Osteoblast (primary cell): ENCODE measurements around the gene BTNL9. TPM values are rescaled to one million over a fixed set of nuclear protein-coding genes. Genes with fewer than 3 reads are reported as not detected.

Source experiments
- DNase-seq: peaks from one replicate; pipeline ENCODE4 v3.0.0; 2011; ENCODE audit warnings: low spot score, mixed read lengths; ENCODE audit not compliant: insufficient read length; ENCODE audit errors: missing footprints
- H2AFZ ChIP-seq: 2 replicates; pipeline ENCODE4 v1.6.0; 2011; ENCODE audit warnings: mild to moderate bottlenecking, low read length
- H3K27ac ChIP-seq: 2 replicates; pipeline ENCODE4 v1.5.1; 2011; ENCODE audit warnings: mild to moderate bottlenecking, low read depth, low read length, moderate library complexity
- H3K27me3 ChIP-seq: 2 replicates; pipeline ENCODE4 v1.6.0; 2012; ENCODE audit warnings: mild to moderate bottlenecking, control low read depth, inconsistent platforms, low read length, moderate library complexity; ENCODE audit not compliant: insufficient read depth
- H3K36me3 ChIP-seq: 2 replicates; pipeline ENCODE4 v1.5.1; 2011; ENCODE audit warnings: mild to moderate bottlenecking, low read length, control low read depth, moderate library complexity; ENCODE audit not compliant: insufficient read depth
- H3K4me1 ChIP-seq: 2 replicates; pipeline ENCODE4 v1.5.1; 2011; ENCODE audit warnings: mild to moderate bottlenecking, low read length, control low read depth, moderate library complexity; ENCODE audit not compliant: insufficient read depth
- H3K4me2 ChIP-seq: 2 replicates; pipeline ENCODE4 v1.6.0; 2011; ENCODE audit warnings: mild to moderate bottlenecking, low read length; ENCODE audit not compliant: insufficient read depth
- H3K4me3 ChIP-seq: fragments of 200-600 bp; sonication (generic); 3 replicates; pipeline ENCODE4 v1.5.1; 2012; ENCODE audit warnings: mild to moderate bottlenecking, low read length, inconsistent platforms; ENCODE audit not compliant: insufficient read depth
- H3K79me2 ChIP-seq: 2 replicates; pipeline ENCODE4 v1.6.0; 2012; ENCODE audit warnings: mild to moderate bottlenecking, low read length, control low read depth, inconsistent platforms; ENCODE audit not compliant: insufficient read depth
- H3K9me3 ChIP-seq: 2 replicates; pipeline ENCODE4 v1.5.1; 2011; ENCODE audit warnings: low read depth, low read length, control low read depth
- H4K20me1 ChIP-seq: 2 replicates; pipeline ENCODE4 v1.6.0; 2012; ENCODE audit warnings: mild to moderate bottlenecking, low read length, control low read depth; ENCODE audit not compliant: insufficient read depth
- CTCF ChIP-seq: IDR thresholded peaks from 2 replicates; pipeline ENCODE4 v1.5.1; 2011; ENCODE audit warnings: mild to moderate bottlenecking, low read depth, low read length, moderate library complexity; ENCODE audit errors: extremely low read depth
- total RNA-seq: library from RNA; depleted of rRNA; stranded (reverse); fragments of >200 nt; gene quantifications from 2 replicates; pipeline ENCODE4 v1.2.3, GENCODE V29; 2012

Gene BTNL9
- total RNA-seq, 1 donor = not detected

- H3K4me2 ChIP-seq = no peak overlapping the region
- no peak for TF ChIP-seq CTCF
- H2AFZ ChIP-seq = no peak overlapping the region
- DNase-seq = no peak
- no peak overlapping the region for H3K4me3 ChIP-seq
- H3K36me3 ChIP-seq = no peaks in the 10 kb centered on the region
- H3K79me2 ChIP-seq = no peaks in the 10 kb centered on the region
- H3K27ac ChIP-seq = no peak overlapping the region
- H3K27me3 ChIP-seq = peaks cover 9% of the 10 kb centered on the region
- H3K4me1 ChIP-seq = no peaks in the 10 kb centered on the region
- H4K20me1 ChIP-seq = no peaks in the 10 kb centered on the region
- no peaks in the 10 kb centered on the region for H3K9me3 ChIP-seq
Observed at GRCh38 chr5:181040631-181040945, 522 bp downstream of the BTNL9 start.

- Histone ChIP-seq H3K4me2 (no peak overlapping the region), H3K9me3 (no peaks in the 10 kb centered on the region), H4K20me1 (no peaks in the 10 kb centered on the region), H2AFZ (no peak overlapping the region), H3K36me3 (no peaks in the 10 kb centered on the region), H3K4me1 (no peaks in the 10 kb centered on the region), H3K27me3 (peaks cover 9% of the 10 kb centered on the region), H3K27ac (no peak overlapping the region), H3K79me2 (no peaks in the 10 kb centered on the region), H3K4me3 (no peak overlapping the region)
- no peak for DNase-seq
- TF ChIP-seq CTCF = no peak
Observed at GRCh38 chr5:181041043-181041442, 977 bp downstream of the BTNL9 start.

DNA sequence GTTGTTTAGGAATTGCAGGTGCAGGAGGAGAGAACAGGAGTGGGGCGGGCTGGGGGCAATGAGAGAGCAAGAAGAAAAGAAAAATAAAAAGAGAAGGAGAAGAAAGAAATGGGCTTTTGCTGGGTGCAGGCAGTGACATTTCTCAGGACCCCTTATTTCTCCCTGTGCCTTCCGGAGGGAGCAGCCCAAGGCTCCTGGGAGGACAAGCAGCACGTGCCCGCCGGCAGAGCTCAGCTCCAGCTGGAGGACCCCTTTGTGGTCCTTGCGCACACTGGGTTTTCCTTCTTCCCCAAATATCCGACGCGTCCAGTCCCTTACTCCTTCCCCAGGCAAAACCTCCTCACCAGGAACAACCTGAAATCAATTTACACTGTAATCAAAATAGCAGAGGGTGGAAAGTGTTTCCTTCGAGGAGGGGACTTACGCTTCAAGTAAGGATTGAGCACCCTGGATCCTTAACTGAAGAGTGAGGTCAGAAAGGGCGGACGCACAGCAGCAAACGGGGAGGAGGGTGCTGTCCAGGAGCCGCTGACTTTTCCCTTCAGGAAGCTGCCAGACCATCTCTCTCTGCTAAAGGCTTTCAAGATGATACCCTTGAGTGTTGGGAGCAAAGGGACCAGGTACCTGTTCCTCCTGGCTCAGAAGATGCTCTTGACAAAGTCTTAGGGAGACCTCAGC is 2.1 kb downstream of the BTNL9 start:
- Histone ChIP-seq H3K27ac (no peak overlapping the region), H4K20me1 (no peaks in the 10 kb centered on the region), H3K79me2 (no peaks in the 10 kb centered on the region), H3K4me3 (no peak overlapping the region), H3K9me3 (no peaks in the 10 kb centered on the region), H3K27me3 (peaks cover 9% of the 10 kb centered on the region), H3K36me3 (no peaks in the 10 kb centered on the region), H3K4me2 (no peak overlapping the region), H3K4me1 (no peaks in the 10 kb centered on the region), H2AFZ (no peak overlapping the region)
- DNase-seq = no peak
- TF ChIP-seq CTCF = no peak

- H3K27ac ChIP-seq = no peak overlapping the region
- no peak for DNase-seq
- H3K9me3 ChIP-seq = no peaks in the 10 kb centered on the region
- no peaks in the 10 kb centered on the region for H4K20me1 ChIP-seq
- H3K36me3 ChIP-seq = no peaks in the 10 kb centered on the region
- no peak overlapping the region for H3K4me2 ChIP-seq
- peaks cover 9% of the 10 kb centered on the region for H3K27me3 ChIP-seq
- H3K4me3 ChIP-seq = no peak overlapping the region
- no peaks in the 10 kb centered on the region for H3K4me1 ChIP-seq
- no peak overlapping the region for H2AFZ ChIP-seq
- TF ChIP-seq CTCF = no peak
- H3K79me2 ChIP-seq = no peaks in the 10 kb centered on the region
Observed at GRCh38 chr5:181042722-181043121, 2.7 kb downstream of the BTNL9 start.
